NCI-H510A (cell line): ENCODE measurements around the gene RNU5B-1.
"Not testable (repeated sequence)": the region's sequence is repeated elsewhere in the genome, so short reads cannot be mapped to it uniquely, and the experiment has no call there.

ENCODE experiments used
- DNase-seq: peaks from one replicate; lab custom pipeline; 2025; lab: John Stamatoyannopoulos, UW

The RNU5B-1 gene

DNA sequence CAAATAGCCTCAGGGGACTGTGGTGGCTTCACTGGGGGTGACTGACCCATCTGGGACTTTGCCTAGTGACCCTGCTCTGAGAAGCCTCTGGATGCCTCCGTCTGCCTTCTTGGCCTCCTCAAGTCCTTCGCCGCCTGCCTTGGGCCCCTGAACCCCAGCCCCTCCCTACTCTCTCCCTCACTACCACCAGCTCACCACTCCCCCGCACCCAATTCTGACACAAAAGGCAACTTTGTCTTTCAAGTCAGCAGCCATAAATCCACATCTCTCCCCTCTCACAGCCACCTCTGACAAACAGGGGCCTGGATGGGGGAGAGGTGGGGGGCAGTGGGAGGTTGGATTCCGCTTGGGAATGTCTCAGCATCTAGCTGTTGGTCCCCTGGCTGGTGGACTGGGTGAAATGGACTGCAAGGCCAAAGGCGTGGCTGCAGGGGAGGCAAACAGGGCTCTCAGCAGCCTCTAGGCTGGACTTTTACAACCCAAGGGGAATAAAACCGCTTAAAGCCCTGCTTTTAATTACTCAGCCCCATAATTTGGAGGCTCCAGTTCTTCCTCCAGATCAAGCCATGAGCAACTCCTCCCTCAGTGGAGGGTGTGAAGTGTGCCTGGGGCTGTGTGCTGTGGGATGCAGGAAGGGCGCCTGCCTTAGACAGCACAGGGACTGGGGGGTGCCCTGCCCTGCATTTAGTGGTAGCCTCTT is 39.9 kb downstream of the RNU5B-1 start:
- no peak for DNase-seq

GRCh38 chr15:65344914-65345275 is 40.4 kb downstream of the RNU5B-1 start:
- no peak for DNase-seq

- DNase-seq = no peak
These were observed 42.5 kb downstream of the RNU5B-1 start for GRCh38 chr15:65346856-65347598.

GRCh38 chr15:65347756-65348155 is 43.3 kb downstream of the RNU5B-1 start:
- DNase-seq = not testable (repeated sequence)

GRCh38 chr15:65349338-65349737 is 44.9 kb downstream of the RNU5B-1 start:
- no peak for DNase-seq

- DNase-seq = not testable (repeated sequence)
These were observed 47.5 kb downstream of the RNU5B-1 start for GRCh38 chr15:65351972-65352371.
